NCI-H524 (cell line): ENCODE data around the gene CD247.

ENCODE experiments used
- DNase-seq, 2 experiments: peaks; one replicate each; lab custom pipeline; 2025; lab: John Stamatoyannopoulos, UW

Gene CD247

DNA sequence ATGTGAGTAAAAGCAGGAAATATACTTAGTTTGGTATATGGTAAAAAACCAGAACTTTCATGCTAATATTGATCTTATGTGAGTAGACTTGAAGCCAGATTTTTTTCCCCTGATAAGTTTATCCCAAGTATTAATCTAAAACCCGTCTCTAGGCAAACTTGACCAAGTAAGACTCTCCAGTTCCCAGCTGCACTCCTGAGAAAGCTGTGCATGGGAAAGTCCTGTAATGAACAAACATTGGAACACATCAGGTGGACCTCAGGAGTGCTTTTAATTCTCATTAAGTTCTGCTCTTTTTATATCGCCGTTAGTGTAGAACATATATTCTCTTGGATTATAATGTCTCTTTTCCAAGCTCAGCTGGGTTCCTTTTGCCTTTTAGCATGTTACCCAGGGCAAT, 105.0 kb downstream of the CD247 start:
- no peak for DNase-seq

DNA sequence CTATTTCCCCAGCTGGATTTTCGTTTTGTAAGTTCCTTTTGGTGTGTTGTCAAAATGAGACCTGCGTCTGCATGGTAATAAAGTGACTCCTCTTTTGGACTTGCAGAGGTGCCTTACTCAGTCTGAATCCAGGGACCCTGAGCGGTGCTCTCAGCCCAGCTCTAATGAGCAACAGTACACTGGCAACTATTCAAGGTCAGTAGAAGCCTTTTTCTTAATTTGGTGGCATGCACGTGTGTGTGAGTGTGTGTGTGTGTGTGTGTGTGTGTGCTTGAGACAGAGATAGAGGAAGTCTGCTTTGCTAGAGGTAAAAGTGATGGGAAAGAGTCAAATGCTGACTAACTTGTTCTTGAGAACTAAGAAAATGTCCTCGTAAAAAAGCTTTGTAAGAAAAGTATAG, 105.4 kb downstream of the CD247 start:
- DNase-seq, result no peak

DNA sequence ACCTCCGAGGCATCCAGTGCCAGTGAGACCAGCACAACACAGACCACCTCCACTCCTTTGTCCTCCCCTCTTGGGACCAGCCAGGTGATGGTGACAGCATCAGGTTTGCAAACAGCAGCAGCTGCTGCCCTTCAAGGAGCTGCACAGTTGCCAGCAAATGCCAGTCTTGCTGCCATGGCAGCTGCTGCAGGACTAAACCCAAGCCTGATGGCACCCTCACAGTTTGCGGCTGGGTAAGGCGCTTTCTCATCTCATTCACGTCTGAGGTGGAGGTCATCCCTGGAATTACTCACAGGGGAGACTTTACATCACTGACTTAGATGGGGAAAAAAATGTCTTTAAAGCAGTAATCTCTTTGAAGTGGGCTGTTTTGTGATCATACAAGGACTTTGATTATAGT, 106.3 kb downstream of the CD247 start:
- DNase-seq, result no peak

DNA sequence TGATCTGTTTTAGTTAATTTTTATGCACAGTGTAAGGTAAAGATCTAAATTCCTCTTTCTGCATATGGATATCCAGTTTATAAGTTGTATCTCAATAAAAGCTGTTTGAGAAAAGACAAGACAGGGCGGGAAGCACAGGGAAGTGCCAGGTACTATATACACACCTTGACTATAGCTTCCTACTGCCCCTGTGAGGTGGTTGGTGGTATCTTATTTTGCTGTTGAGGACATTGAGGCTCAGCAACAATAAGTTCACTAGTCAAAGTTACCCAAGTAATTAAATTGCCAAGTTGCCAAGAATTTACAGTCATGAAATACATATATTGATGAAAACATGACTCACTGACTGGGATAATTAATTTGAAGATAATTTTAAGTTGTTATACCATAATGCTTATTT, 109.1 kb downstream of the CD247 start:
- peak in 1 of 2 experiments; percentile 4 for DNase-seq

DNA sequence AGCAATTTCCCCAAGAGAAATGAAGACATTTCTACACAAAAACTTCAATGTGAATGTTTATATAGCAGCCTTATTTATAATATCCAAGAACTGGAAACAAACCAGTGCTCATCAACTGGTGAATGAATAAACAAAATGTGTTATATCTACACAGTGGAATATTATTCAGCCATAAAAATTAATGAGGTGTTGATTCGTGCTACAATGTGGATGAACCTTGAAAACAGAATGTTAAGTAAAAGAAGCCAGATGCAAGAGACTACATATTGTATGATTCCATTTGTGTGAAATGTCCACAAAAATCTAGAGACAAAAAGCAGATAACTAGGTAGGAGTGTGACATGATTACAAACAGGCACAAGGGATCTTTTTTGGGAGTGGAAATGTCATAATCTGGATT, 110.0 kb downstream of the CD247 start:
- DNase-seq, result no peak

DNA sequence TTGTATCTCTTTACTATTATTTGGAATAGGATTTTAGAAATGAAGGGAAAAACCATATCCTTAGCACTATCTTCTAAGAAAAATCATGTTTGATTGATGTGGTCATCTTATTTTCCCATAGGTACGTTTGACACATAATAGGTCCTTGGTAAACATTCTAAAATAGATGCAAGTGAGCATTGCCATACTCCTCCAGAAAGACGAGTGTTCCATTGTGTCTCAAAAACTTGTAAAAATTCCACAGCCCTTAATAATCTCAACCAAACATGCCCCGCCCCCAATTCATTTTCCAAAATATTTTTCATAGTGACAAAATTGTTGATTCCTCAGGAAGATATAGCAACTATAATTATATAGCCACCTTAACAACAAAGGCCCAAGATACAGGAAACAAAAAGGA, 113.4 kb downstream of the CD247 start:
- no peak for DNase-seq

DNA sequence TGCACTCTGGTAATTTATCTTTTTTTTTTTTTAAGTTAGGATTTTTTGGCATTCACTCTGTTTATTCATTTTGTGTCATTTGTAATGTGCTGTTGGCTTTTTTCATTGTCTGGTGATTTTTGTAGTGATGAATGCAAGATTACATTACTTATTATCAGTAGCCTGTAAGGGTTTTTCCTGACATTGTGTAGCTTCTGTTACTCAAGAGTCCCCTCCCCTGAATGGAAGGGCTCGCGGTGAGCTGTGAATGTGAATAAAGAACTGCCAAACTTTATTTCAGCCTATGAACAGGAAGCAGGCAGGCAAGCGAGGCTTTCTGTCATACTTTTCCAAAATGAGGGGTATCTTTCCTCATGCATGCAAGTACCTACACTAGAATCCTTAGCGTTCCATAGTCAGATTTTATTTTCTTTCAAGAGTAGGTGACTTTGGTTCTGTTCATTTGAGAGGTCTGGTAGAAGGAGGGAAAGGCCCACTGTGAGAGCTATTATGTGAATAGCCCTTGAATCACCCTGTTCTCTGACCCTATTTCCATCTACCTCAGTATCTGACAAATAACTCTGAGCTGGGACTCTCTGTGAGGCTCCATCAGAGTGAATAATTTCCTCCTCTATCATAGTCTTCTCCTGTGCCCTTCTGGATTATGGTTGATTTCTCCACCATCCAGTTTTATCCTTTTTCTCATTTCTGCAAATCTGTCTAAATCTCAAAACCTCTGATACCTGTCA, 114.0 kb downstream of the CD247 start:
- no peak for DNase-seq

DNA sequence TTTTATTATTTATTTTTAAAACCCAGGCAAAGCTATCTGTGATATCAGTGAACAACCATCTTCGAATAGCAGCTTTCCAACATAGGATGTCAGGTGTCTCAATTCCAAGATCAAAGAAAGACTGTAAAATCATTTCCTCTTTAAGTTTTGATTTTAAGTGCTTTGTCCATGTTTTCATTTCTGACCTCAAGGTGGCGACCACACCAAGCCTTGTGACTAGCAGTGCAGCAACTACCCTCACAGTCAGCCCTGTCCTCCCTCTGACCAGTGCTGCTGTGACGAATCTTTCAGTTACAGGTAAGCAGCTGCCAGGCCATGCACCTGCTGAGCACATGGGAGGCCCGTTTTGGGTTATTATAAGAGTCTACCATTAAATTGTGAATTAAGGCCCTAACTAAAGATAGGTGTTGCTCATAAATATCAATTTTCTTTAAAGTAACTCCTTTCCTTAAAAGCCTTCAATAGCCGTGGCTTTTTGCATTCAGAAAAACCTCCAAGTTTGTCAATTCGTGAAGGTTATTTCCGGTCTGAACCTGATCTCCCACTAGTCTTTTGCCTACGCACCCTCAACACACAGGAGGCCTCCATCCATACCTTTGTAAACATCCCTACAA, 117.0 kb downstream of the CD247 start:
- DNase-seq, result peak in 1 of 2 experiments; percentile 39

DNA sequence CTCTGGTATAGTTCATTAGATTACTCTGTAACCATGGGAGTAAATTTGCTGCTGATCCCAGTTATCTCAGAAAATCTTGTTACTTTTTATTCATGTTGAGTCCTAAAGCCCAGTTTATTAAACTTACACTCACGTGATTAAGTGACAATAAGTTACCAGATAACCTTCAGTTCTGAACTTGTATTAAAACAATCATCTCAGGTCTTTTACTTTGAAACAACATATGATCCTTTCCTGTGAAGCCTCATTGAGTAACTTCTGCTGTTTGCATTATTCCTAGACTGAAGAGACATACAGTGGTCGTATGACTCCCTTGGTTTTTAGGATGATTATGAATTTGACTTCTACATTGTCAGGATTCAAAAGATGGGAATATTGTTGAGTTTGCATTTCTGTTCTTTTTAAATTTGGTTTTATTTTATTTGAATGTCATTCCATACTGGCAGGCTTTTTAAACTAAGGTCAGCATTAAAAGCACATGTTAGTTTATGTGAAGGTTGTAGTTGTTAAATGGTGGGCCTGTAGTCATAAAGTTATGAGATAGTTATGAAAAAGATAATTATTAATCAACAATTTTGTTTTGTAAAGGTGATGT, 117.9 kb downstream of the CD247 start:
- no peak for DNase-seq

DNA sequence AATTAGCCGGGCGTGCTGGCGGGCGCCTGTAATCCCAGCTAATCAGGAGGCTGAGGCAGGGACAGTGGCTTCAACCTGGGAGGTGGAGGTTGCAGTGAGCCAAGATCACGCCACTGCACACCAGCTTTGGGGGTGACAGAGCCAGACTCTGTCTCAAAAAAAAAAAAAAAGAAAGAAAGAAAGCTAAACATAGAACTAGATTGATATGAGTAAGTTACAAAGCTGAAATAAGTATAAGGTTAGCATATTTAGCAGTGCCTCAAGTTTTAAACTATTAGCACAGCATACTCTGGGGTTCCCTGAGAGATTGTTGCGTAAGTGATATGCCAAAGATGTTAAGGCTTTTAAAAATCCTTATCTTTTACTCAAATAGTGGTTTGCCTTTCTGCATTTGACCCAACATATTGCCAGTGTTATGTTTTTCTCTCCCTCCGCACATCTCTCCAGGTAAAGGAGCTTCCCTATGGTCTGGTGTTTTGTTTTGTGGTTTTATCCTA, 126.1 kb downstream of the CD247 start:
- no peak for DNase-seq

DNA sequence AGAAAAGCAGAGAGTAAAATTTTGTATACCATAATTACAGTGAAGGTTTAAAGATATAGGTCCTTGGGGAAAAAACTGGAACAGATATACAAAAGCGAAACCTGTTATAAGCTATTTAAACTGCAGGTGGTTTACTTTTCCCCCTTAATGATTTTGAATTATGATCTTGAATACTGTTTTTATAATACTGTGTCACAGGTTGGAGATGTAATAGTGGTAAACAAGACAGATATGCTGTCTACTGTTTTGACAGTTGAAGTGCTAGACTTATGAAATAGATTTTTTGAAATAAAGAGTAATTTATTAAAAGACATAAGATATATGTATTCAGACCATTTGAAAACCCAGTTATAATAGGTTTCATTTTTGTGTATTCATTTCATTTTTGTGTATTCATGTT, 129.4 kb downstream of the CD247 start:
- no peak for DNase-seq

DNA sequence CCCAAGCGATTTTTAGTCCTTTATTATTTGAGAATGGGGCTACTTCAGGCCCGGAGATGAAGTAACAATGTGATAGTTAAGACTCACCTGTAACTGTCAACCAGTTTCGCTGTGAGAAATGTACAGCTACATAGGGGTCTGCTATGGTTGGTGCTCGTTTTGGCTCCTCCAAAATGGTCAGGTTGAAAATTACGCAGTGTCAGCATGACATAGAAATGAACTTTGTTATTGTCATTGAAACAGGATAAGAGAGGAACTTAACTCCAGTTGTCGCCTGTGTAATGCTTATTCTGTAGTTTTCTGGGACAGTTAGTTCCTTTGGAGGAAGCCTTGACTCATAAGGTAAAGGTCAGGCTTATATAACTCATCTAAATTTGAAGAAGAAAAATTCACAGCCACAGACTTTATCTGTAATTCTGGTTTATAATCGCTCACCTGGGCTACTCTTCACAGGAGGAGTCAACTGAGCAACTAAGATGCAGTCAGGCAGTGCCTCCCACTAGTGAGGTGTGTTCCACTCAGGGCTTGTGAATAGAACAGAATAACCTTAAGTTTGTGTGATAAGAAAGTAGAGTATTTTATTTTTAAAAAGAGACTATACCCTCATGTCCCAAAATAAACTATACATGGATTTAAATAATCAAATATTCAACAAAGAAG, 130.9 kb downstream of the CD247 start:
- DNase-seq, result no peak
